PC-9 (cell line): ENCODE data around the gene RAB11A.

Source experiments
- CTCF ChIP-seq: fragments of 200-600 bp; sonication (generic); conservative IDR thresholded peaks from 2 replicates; pipeline ENCODE4 v1.6.1; 2017; ENCODE audit warnings: mixed run types, antibody characterized with exemption, mild to moderate bottlenecking, moderate library complexity
- EZH2 ChIP-seq: fragments of 200-600 bp; sonication (generic); IDR thresholded peaks from 2 replicates; pipeline ENCODE4 v1.8.0; 2017; ENCODE audit warnings: antibody characterized with exemption, low read depth

- TF ChIP-seq CTCF (no peak), EZH2 (no peak)
Observed at GRCh38 chr15:65888981-65889380, 19.7 kb downstream of the RAB11A start.
